Panc1 (cell line): ENCODE results near the gene SLC24A4. TPM values are rescaled to one million over a fixed set of nuclear protein-coding genes. Genes with fewer than 3 reads are reported as not detected.

Experiments
- ATAC-seq: fragments of 200-7000 bp; cut with Tn5 transposase; 2 replicates; pipeline ENCODE4 v1.9.1; 2020; ENCODE audit warnings: mild to moderate bottlenecking, moderate library complexity
- BruUV-seq: library from RNA; stranded (reverse); fragments of 400-500 nt; replicated peaks from 2 replicates; lab custom pipeline; 2021; lab: Mats Ljungman, UMichigan
- CTCF ChIA-PET: fragments of 300-600 bp; sonication (Branson Sonifier 250); formaldehyde crosslinking; loops from one replicate; lab custom pipeline; 2022; ENCODE audit warnings: antibody characterized with exemption; lab: Charles Lee
- POLR2A ChIA-PET: fragments of 300-600 bp; sonication (Branson Sonifier 250); formaldehyde crosslinking; loops from one replicate; lab custom pipeline; 2022; ENCODE audit warnings: antibody characterized with exemption; lab: Charles Lee
- DNase-seq: peaks from one replicate; pipeline ENCODE4 v3.0.0-alpha.2; 2010; ENCODE audit warnings: low read depth, low spot score
- H3K27ac ChIP-seq: 2 replicates; pipeline ENCODE4 v1.5.1; 2011; ENCODE audit warnings: mild to moderate bottlenecking, low read length, inconsistent platforms
- H3K27me3 ChIP-seq: fragments of 200-500 bp; sonication (Bioruptor generic); 2 replicates; pipeline ENCODE4 v1.6.0; 2014; ENCODE audit warnings: low read length, inconsistent platforms; ENCODE audit not compliant: control insufficient read depth, insufficient read depth
- H3K36me3 ChIP-seq: fragments of 200-500 bp; sonication (Bioruptor generic); 2 replicates; pipeline ENCODE4 v1.5.1; 2014; ENCODE audit warnings: inconsistent platforms, mild to moderate bottlenecking, low read length, moderate library complexity; ENCODE audit not compliant: control insufficient read depth, insufficient read depth
- H3K4me1 ChIP-seq: 2 replicates; pipeline ENCODE4 v1.5.1; 2011; ENCODE audit warnings: inconsistent platforms, mild to moderate bottlenecking, low read length, moderate library complexity; ENCODE audit not compliant: control insufficient read depth, insufficient read depth
- H3K4me3 ChIP-seq, 2 experiments: 2 replicates each; pipeline ENCODE4 v1.5.1; 2011 to 2012; ENCODE audit warnings: low read depth in 2 of 2, low read length in 2 of 2, mild to moderate bottlenecking in 2 of 2, inconsistent platforms in 1 of 2, moderate library complexity in 1 of 2
- H3K9me3 ChIP-seq: fragments of 200-500 bp; sonication (Bioruptor generic); 2 replicates; pipeline ENCODE4 v1.5.1; 2014; ENCODE audit warnings: low read depth, mild to moderate bottlenecking, inconsistent platforms, low read length, moderate library complexity; ENCODE audit not compliant: control insufficient read depth, insufficient read depth
- CTCF ChIP-seq: fragments of 450-650 bp; IDR thresholded peaks from 2 replicates; pipeline ENCODE4 v1.5.1; 2017; ENCODE audit warnings: mild to moderate bottlenecking
- POLR2AphosphoS5 ChIP-seq: IDR thresholded peaks from 2 replicates; pipeline ENCODE4 v1.6.1; 2012; ENCODE audit warnings: mild to moderate bottlenecking, low read depth, low read length, moderate library complexity
- REST ChIP-seq, 2 experiments: IDR thresholded peaks; 2 replicates each; pipeline ENCODE4 v1.6.1; 2011 to 2012; ENCODE audit warnings: low read depth in 2 of 2, control low read depth in 1 of 2, low read length in 1 of 2, mild to moderate bottlenecking in 1 of 2, moderate library complexity in 1 of 2; ENCODE audit not compliant: insufficient read depth in 1 of 2
- SIN3A ChIP-seq: IDR thresholded peaks from 2 replicates; pipeline ENCODE4 v1.6.1; 2012; ENCODE audit warnings: low read depth, mild to moderate bottlenecking, low read length, moderate library complexity, borderline replicate concordance; ENCODE audit not compliant: insufficient read depth
- TCF7L2 ChIP-seq: IDR thresholded peaks from 2 replicates; pipeline ENCODE4 v1.6.1; 2011; ENCODE audit warnings: mild to moderate bottlenecking, low read depth, low read length, inconsistent platforms
- in situ Hi-C: cut with HindIII; loops from 2 replicates; pipeline ENCODE4 v1.10.0; 2016; ENCODE audit warnings: low sequenced_read_pairs, low pct_unique_long_range_greater_than_20kb
- intact Hi-C: fragments of 100-400 bp; cut with micrococcal nuclease; formaldehyde crosslinking; loops from one replicate; pipeline ENCODE4 v1.10.0; 2022; ENCODE audit not compliant: unreplicated experiment
- total RNA-seq: library from RNA; stranded (reverse); gene quantifications from one replicate; pipeline ENCODE4 v1.2.1, GENCODE V29; 2021; ENCODE audit not compliant: unreplicated experiment

The SLC24A4 gene
- total RNA-seq, 1 experiment from 2014 or later: not detected

GRCh38 chr14:92360651-92361370 lies 37.8 kb downstream of the SLC24A4 start:
- ATAC-seq (no peak), DNase-seq (no peak)
- Histone ChIP-seq H3K4me3 (no peak overlapping the region), H3K36me3 (no peaks in the 10 kb centered on the region), H3K9me3 (no peaks in the 10 kb centered on the region), H3K27me3 (peaks cover 3% of the 10 kb centered on the region), H3K27ac (no peak overlapping the region), H3K4me1 (no peaks in the 10 kb centered on the region; the same call in 1 of the 2 replicates)
- TF ChIP-seq POLR2AphosphoS5: no peak
- no peak for TF ChIP-seq CTCF
- TF ChIP-seq SIN3A: no peak
- no peak for TF ChIP-seq REST (IDR thresholded peaks at IDR 0.05; ENCODE audit: insufficient read depth in 1 of 2, low read depth in 2 of 2, low read length in 1 of 2)
- no TSS peak for BruUV-seq
- ChIA-PET POLR2A (no interaction called here), CTCF (no interaction called here)
- in situ Hi-C loops: no loop called here
- intact Hi-C loops: no loop called here

GRCh38 chr14:92362781-92363235 lies 39.8 kb downstream of the SLC24A4 start:
- H3K4me3 ChIP-seq: no peak overlapping the region
- intact Hi-C loops: no loop called here

More at GRCh38 chr14:92362781-92363235, 39.8 kb downstream of the SLC24A4 start:
- H3K36me3 ChIP-seq: no peaks in the 10 kb centered on the region
- ChIA-PET POLR2A (no interaction called here), CTCF (no interaction called here)
- peaks cover 3% of the 10 kb centered on the region; the same call in 1 of the 2 replicates for H3K27me3 ChIP-seq
- no TSS peak for BruUV-seq
- no peak for DNase-seq
- in situ Hi-C loops: no loop called here
- ATAC-seq: peak; percentile 62
- H3K4me1 ChIP-seq: no peaks in the 10 kb centered on the region; the same call in 1 of the 2 replicates
- no peaks in the 10 kb centered on the region for H3K9me3 ChIP-seq
- no peak overlapping the region for H3K27ac ChIP-seq
- TF ChIP-seq TCF7L2: no peak
- no peak for TF ChIP-seq CTCF
- no peak for TF ChIP-seq SIN3A
- TF ChIP-seq POLR2AphosphoS5: no peak
